NCI-H1048 (cell line): ENCODE measurements around the gene RAD23B.

ENCODE experiments used
- DNase-seq: peaks from one replicate; lab custom pipeline; 2025; lab: John Stamatoyannopoulos, UW

Gene RAD23B

DNA sequence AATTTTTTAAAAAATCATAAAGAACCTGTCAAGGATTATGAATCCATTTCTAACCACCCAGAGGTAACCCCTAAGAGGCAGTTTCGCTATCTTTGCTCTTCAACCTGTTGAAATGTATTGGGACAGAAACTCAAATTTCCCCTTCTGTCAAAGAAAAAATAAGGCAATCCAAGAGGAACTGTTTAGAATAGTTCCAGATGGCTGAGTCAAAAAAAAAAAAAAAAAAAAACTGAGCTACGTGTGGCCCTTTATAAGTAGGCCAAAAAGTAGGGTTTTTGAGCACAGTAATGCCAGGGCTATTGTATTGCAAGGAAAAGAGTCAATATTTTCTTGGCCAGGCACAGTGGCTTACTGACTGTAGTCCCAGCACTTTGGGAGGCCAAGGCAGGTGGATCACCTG lies 94.9 kb downstream of the RAD23B start:
- DNase-seq, result no peak
